GM10266 (cell line): ENCODE results near the gene RALBP1.
A peak's percentile ranks its signal among the peaks of the same experiment; 100 is the strongest.
"Not testable (repeated sequence)": the region's sequence is repeated elsewhere in the genome, so short reads cannot be mapped to it uniquely, and the experiment has no call there.

Experiments used
- DNase-seq: peaks from one replicate; pipeline ENCODE4 v3.0.0; 2012; ENCODE audit errors: extremely low spot score
- TF ChIP-seq, protein P1 (sequence below): IDR thresholded peaks from 2 replicates; pipeline ENCODE4 v1.5.1; 2012; ENCODE audit warnings: mild to moderate bottlenecking, low read depth; ENCODE audit not compliant: control insufficient read depth, insufficient read depth; ENCODE audit errors: missing control alignments

The RALBP1 gene

DNA sequence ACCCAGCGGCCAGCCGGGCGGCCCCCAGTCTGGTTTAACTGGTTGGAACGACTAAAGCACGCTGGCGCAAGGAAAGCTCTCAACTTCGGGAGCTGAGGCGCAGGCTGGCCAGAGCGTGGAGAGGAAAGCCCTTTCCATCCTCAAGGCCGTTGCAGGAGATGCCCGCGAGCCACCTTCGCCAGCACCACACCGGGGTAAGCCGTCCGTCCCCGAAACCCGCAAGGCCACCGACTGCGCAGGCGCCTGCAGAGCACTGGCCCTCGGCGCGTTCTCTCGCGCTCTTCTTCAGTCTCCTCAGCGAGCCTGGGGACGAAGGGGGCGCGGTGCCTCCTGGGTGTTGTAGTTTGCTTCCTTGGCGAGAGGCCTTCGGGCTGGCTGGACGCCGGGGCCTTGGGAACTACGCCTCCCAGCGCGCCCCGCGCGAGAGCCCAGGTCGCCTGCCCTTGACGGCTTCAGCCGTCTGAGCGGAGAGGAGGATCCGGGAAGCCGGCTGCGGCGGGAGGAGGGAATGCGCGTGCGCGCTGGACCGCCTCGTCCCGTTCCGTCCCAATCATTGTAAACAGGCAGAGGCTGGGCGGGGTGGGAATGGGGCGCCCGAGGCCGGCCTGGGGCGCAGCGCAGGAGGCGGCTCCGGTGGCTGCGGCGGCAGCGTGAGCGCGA is at the start of gene RALBP1:
Gene RALBP1 (plus strand): TSS at position 531 of the 660 bp plus-strand sequence. CDS start 37,533 bp downstream, outside the sequence.
- TF ChIP-seq, protein P1, sequence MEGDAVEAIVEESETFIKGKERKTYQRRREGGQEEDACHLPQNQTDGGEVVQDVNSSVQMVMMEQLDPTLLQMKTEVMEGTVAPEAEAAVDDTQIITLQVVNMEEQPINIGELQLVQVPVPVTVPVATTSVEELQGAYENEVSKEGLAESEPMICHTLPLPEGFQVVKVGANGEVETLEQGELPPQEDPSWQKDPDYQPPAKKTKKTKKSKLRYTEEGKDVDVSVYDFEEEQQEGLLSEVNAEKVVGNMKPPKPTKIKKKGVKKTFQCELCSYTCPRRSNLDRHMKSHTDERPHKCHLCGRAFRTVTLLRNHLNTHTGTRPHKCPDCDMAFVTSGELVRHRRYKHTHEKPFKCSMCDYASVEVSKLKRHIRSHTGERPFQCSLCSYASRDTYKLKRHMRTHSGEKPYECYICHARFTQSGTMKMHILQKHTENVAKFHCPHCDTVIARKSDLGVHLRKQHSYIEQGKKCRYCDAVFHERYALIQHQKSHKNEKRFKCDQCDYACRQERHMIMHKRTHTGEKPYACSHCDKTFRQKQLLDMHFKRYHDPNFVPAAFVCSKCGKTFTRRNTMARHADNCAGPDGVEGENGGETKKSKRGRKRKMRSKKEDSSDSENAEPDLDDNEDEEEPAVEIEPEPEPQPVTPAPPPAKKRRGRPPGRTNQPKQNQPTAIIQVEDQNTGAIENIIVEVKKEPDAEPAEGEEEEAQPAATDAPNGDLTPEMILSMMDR = peak; percentile 43
- DNase-seq = peak; percentile 96

DNA sequence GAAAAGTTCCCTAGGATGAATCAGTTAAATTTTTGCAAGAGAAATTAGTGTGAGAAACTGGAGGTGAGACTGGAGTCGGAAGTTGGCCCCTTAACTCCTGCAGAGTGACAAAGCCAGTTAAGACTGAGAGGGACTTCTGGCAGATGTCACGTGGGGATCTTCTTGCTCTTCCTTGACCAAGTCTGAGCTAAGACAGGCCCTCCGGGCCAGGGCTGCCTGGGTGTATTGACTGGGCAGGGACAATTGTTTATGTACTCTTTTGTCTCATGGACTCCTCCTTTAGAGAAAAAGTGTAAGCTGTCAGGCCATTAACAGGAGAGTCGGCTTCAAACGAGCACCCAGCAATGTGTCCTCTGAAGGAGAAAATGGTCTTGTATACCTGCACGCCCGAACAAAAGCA is 48.6 kb upstream of the RALBP1 start:
- DNase-seq = no peak
- TF ChIP-seq, protein P1 = no peak

GRCh38 chr18:9428301-9428706 is 47.0 kb upstream of the RALBP1 start:
- TF ChIP-seq, protein P1 = no peak
- no peak for DNase-seq

DNA sequence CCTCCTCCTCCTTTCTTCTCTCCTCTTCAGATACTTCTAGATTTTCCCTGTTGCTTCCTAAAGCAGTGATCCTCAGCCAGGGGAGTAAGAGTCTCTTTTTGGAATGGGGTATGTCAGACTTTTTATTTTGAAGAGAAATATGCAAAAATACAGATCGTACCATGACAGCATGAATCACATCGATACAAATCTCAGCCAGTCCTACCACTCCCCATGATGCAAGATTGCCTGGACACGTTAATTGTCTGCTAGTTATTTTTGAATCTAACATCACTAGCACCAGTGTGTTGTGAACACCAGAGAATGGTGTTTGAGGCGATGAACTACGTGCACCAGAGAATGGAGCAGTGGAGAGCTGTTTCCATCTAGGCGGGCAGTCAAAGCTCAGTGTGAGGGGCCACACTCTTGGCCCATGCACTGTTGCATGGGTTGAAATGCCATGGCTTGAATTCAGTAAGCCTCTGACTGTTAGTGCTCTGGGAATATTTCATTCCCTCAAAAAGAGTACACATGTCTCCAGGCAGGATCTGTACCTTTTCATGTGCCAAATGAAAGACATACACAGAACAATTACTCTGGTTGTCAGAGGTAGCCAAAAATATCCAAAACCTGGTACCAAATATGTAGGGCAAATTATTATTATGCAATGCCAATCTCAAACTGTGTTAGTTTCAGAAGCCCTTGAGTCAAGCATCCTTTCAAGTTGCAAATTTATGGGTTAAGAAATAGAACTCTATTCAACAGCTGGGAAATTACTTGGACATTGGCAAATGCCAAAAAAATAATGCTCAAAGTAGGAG is 46.3 kb upstream of the RALBP1 start:
- TF ChIP-seq, protein P1 = no peak
- no peak for DNase-seq

DNA sequence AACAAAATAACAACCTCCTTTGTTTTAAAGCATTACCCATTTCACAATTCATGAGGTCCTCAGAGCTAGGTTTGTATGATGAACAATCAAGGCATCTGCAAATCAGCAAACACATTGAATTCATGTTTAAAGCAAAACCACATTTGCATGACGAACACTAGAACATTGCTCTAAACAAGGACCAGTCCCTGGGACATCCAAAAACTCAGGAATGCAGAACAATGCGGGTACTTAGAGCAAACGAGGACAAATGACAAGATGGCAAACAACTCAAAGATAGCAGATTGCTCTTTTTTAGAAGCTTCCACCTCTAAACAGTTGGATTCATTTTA is 45.7 kb upstream of the RALBP1 start:
- TF ChIP-seq, protein P1 = no peak
- DNase-seq = no peak

- DNase-seq = not testable (repeated sequence)
Measured at GRCh38 chr18:9430315-9430714, 45.0 kb upstream of the RALBP1 start.

DNA sequence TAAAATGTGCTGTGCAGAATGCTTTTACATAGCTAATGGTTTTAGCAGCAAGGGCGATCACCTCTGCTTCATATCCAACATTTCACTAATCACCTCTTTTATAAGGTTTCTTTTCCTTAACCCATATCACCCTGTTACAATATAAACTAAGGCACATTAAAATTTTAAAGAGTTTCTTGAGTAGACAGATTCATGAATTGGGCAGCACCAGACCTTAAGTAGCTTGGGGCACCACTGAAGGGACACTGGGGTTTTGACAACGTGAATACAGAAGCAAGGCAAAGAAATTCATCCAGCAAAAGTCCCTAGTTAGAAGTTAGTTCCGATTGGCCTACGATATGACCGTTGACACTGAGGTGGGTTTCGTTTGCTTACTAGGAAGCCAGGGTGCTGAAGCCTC is 44.0 kb upstream of the RALBP1 start:
- DNase-seq = no peak
- TF ChIP-seq, protein P1 = no peak

GRCh38 chr18:9433122-9433521 is 42.2 kb upstream of the RALBP1 start:
- DNase-seq = not testable (repeated sequence)
